Measurements from ENCODE around the gene PRKG1. TPM values are rescaled to one million over a fixed set of nuclear protein-coding genes. Genes with fewer than 3 reads are reported as not detected.
A peak's percentile ranks its signal among the peaks of the same experiment; 100 is the strongest.

Gene PRKG1
- polyA plus RNA-seq, 4 donors, result 0.45 to 7.4 (median 1.3) TPM

- no peak overlapping the region for H3K27ac ChIP-seq (ENCODE audit: low read depth in 1 of 3, low read length in 2 of 3)
Observed at GRCh38 chr10:51905032-51905431, 830.7 kb downstream of the PRKG1 start.

GRCh38 chr10:51907361-51907760 lies 833.1 kb downstream of the PRKG1 start:
- DNase-seq (no peak), FAIRE-seq (no peak)
- H3K4me3 ChIP-seq (ENCODE audit: low read depth in 1 of 3, low read length in 3 of 3), result no peak overlapping the region
- no peaks in the 10 kb centered on the region for H3K36me3 ChIP-seq (ENCODE audit: control insufficient read depth in 3 of 3, insufficient read depth in 2 of 3, low read depth in 1 of 3, low read length in 3 of 3)
- H3K4me1 ChIP-seq (ENCODE audit: control insufficient read depth in 3 of 3, insufficient read depth in 2 of 3, low read depth in 1 of 3, low read length in 2 of 3), result no peaks in the 10 kb centered on the region
- H3K27me3 ChIP-seq (ENCODE audit: control insufficient read depth in 3 of 3, insufficient read depth in 3 of 3, low read length in 3 of 3), result no peaks in the 10 kb centered on the region
- 23 to 45% (median 34%) methylated on average over 2 of the region's 2 CpGs for WGBS, 3 donors
- H3K27ac ChIP-seq (ENCODE audit: low read depth in 1 of 3, low read length in 2 of 3), result no peak overlapping the region
- H3K9me3 ChIP-seq (ENCODE audit: control insufficient read depth in 2 of 2, insufficient read depth in 1 of 2, low read depth in 1 of 2, low read length in 1 of 2), result no peaks in the 10 kb centered on the region

More at GRCh38 chr10:51905032-51905431, 830.7 kb downstream of the PRKG1 start:
- no peak for DNase-seq
- Histone ChIP-seq H3K4me1 (ENCODE audit: control insufficient read depth in 3 of 3, insufficient read depth in 2 of 3, low read depth in 1 of 3, low read length in 2 of 3) (no peaks in the 10 kb centered on the region), H3K4me3 (ENCODE audit: low read depth in 1 of 3, low read length in 3 of 3) (no peak overlapping the region), H3K27me3 (ENCODE audit: control insufficient read depth in 3 of 3, insufficient read depth in 3 of 3, low read length in 3 of 3) (no peaks in the 10 kb centered on the region), H3K9me3 (ENCODE audit: control insufficient read depth in 2 of 2, insufficient read depth in 1 of 2, low read depth in 1 of 2, low read length in 1 of 2) (no peaks in the 10 kb centered on the region), H3K36me3 (ENCODE audit: control insufficient read depth in 3 of 3, insufficient read depth in 2 of 3, low read depth in 1 of 3, low read length in 3 of 3) (no peaks in the 10 kb centered on the region)
- no peak for FAIRE-seq

GRCh38 chr10:51910189-51910588 lies 835.9 kb downstream of the PRKG1 start:
- FAIRE-seq, result no peak
- DNase-seq, result no peak
- Histone ChIP-seq H3K36me3 (ENCODE audit: control insufficient read depth in 3 of 3, insufficient read depth in 2 of 3, low read depth in 1 of 3, low read length in 3 of 3) (no peaks in the 10 kb centered on the region), H3K9me3 (ENCODE audit: control insufficient read depth in 2 of 2, insufficient read depth in 1 of 2, low read depth in 1 of 2, low read length in 1 of 2) (no peaks in the 10 kb centered on the region), H3K4me3 (ENCODE audit: low read depth in 1 of 3, low read length in 3 of 3) (no peak overlapping the region), H3K4me1 (ENCODE audit: control insufficient read depth in 3 of 3, insufficient read depth in 2 of 3, low read depth in 1 of 3, low read length in 2 of 3) (no peaks in the 10 kb centered on the region), H3K27ac (ENCODE audit: low read depth in 1 of 3, low read length in 2 of 3) (no peak overlapping the region), H3K27me3 (ENCODE audit: control insufficient read depth in 3 of 3, insufficient read depth in 3 of 3, low read length in 3 of 3) (no peaks in the 10 kb centered on the region)

GRCh38 chr10:51910596-51910995 lies 836.3 kb downstream of the PRKG1 start:
- H3K27ac ChIP-seq (ENCODE audit: low read depth in 1 of 3, low read length in 2 of 3), result no peak overlapping the region
- WGBS, 3 donors, result 72 to 83% (median 75%) methylated on average over 3 of the region's 3 CpGs
- DNase-seq, result no peak
- no peaks in the 10 kb centered on the region for H3K4me1 ChIP-seq (ENCODE audit: control insufficient read depth in 3 of 3, insufficient read depth in 2 of 3, low read depth in 1 of 3, low read length in 2 of 3)
- H3K27me3 ChIP-seq (ENCODE audit: control insufficient read depth in 3 of 3, insufficient read depth in 3 of 3, low read length in 3 of 3), result no peaks in the 10 kb centered on the region
- no peaks in the 10 kb centered on the region for H3K9me3 ChIP-seq (ENCODE audit: control insufficient read depth in 2 of 2, insufficient read depth in 1 of 2, low read depth in 1 of 2, low read length in 1 of 2)
- FAIRE-seq, result no peak
- no peak overlapping the region for H3K4me3 ChIP-seq (ENCODE audit: low read depth in 1 of 3, low read length in 3 of 3)
- no peaks in the 10 kb centered on the region for H3K36me3 ChIP-seq (ENCODE audit: control insufficient read depth in 3 of 3, insufficient read depth in 2 of 3, low read depth in 1 of 3, low read length in 3 of 3)

- H3K27me3 ChIP-seq (ENCODE audit: control insufficient read depth in 3 of 3, insufficient read depth in 3 of 3, low read length in 3 of 3), result no peaks in the 10 kb centered on the region
- no peaks in the 10 kb centered on the region for H3K4me1 ChIP-seq (ENCODE audit: control insufficient read depth in 3 of 3, insufficient read depth in 2 of 3, low read depth in 1 of 3, low read length in 2 of 3)
- H3K36me3 ChIP-seq (ENCODE audit: control insufficient read depth in 3 of 3, insufficient read depth in 2 of 3, low read depth in 1 of 3, low read length in 3 of 3), result no peaks in the 10 kb centered on the region
- H3K4me3 ChIP-seq (ENCODE audit: low read depth in 1 of 3, low read length in 3 of 3), result no peak overlapping the region
- FAIRE-seq (no peak), DNase-seq (peak in 1 of 2 donors; percentile 2)
- 8 to 35% (median 35%) methylated on average over 2 of the region's 2 CpGs for WGBS, 3 donors
- H3K27ac ChIP-seq (ENCODE audit: low read depth in 1 of 3, low read length in 2 of 3), result no peak overlapping the region
- H3K9me3 ChIP-seq (ENCODE audit: control insufficient read depth in 2 of 2, insufficient read depth in 1 of 2, low read depth in 1 of 2, low read length in 1 of 2), result no peaks in the 10 kb centered on the region
Observed at GRCh38 chr10:51911723-51912122, 837.4 kb downstream of the PRKG1 start.

GRCh38 chr10:51915031-51915542 lies 840.8 kb downstream of the PRKG1 start:
- FAIRE-seq, result no peak
- Histone ChIP-seq H3K4me3 (ENCODE audit: low read depth in 1 of 3, low read length in 3 of 3) (no peak overlapping the region), H3K27me3 (ENCODE audit: control insufficient read depth in 3 of 3, insufficient read depth in 3 of 3, low read length in 3 of 3) (no peaks in the 10 kb centered on the region), H3K4me1 (ENCODE audit: control insufficient read depth in 3 of 3, insufficient read depth in 2 of 3, low read depth in 1 of 3, low read length in 2 of 3) (peaks cover 0 to 3% (median 2%) of the 10 kb centered on the region in 3 donors), H3K27ac (ENCODE audit: low read depth in 1 of 3, low read length in 2 of 3) (no peak overlapping the region), H3K36me3 (ENCODE audit: control insufficient read depth in 3 of 3, insufficient read depth in 2 of 3, low read depth in 1 of 3, low read length in 3 of 3) (no peaks in the 10 kb centered on the region), H3K9me3 (ENCODE audit: control insufficient read depth in 2 of 2, insufficient read depth in 1 of 2, low read depth in 1 of 2, low read length in 1 of 2) (no peaks in the 10 kb centered on the region)
- WGBS, 3 donors, result 85 to 90% (median 86%) methylated on average over 1 of the region's 1 CpG
- DNase-seq, result no peak

- Histone ChIP-seq H3K4me3 (ENCODE audit: low read depth in 1 of 3, low read length in 3 of 3) (no peak overlapping the region), H3K4me1 (ENCODE audit: control insufficient read depth in 3 of 3, insufficient read depth in 2 of 3, low read depth in 1 of 3, low read length in 2 of 3) (peaks cover 0 to 3% (median 2%) of the 10 kb centered on the region in 3 donors), H3K36me3 (ENCODE audit: control insufficient read depth in 3 of 3, insufficient read depth in 2 of 3, low read depth in 1 of 3, low read length in 3 of 3) (no peaks in the 10 kb centered on the region), H3K9me3 (ENCODE audit: control insufficient read depth in 2 of 2, insufficient read depth in 1 of 2, low read depth in 1 of 2, low read length in 1 of 2) (no peaks in the 10 kb centered on the region), H3K27ac (ENCODE audit: low read depth in 1 of 3, low read length in 2 of 3) (no peak overlapping the region), H3K27me3 (ENCODE audit: control insufficient read depth in 3 of 3, insufficient read depth in 3 of 3, low read length in 3 of 3) (no peaks in the 10 kb centered on the region)
- no peak for DNase-seq
- no peak for FAIRE-seq
- 43 to 49% (median 43%) methylated on average over 2 of the region's 2 CpGs for WGBS, 3 donors
Observed at GRCh38 chr10:51918440-51918839, 844.2 kb downstream of the PRKG1 start.

- no peak overlapping the region for H3K4me3 ChIP-seq (ENCODE audit: low read depth in 1 of 3, low read length in 3 of 3)
- H3K9me3 ChIP-seq (ENCODE audit: control insufficient read depth in 2 of 2, insufficient read depth in 1 of 2, low read depth in 1 of 2, low read length in 1 of 2), result peaks cover 0 to 3% of the 10 kb centered on the region in 2 donors
- H3K27ac ChIP-seq (ENCODE audit: low read depth in 1 of 3, low read length in 2 of 3), result no peak overlapping the region
- FAIRE-seq (no peak), DNase-seq (peak in 1 of 2 donors; percentile 4)
- H3K4me1 ChIP-seq (ENCODE audit: control insufficient read depth in 3 of 3, insufficient read depth in 2 of 3, low read depth in 1 of 3, low read length in 2 of 3), result peaks cover 0 to 3% (median 2%) of the 10 kb centered on the region in 3 donors
- no peaks in the 10 kb centered on the region for H3K27me3 ChIP-seq (ENCODE audit: control insufficient read depth in 3 of 3, insufficient read depth in 3 of 3, low read length in 3 of 3)
- 9 to 21% (median 20%) methylated on average over 5 of the region's 5 CpGs for WGBS, 3 donors
- no peaks in the 10 kb centered on the region for H3K36me3 ChIP-seq (ENCODE audit: control insufficient read depth in 3 of 3, insufficient read depth in 2 of 3, low read depth in 1 of 3, low read length in 3 of 3)
Observed at GRCh38 chr10:51918884-51919325, 844.6 kb downstream of the PRKG1 start.

GRCh38 chr10:51920672-51921071 lies 846.4 kb downstream of the PRKG1 start:
- Histone ChIP-seq H3K4me3 (ENCODE audit: low read depth in 1 of 3, low read length in 3 of 3) (no peak overlapping the region), H3K27ac (ENCODE audit: low read depth in 1 of 3, low read length in 2 of 3) (no peak overlapping the region), H3K36me3 (ENCODE audit: control insufficient read depth in 3 of 3, insufficient read depth in 2 of 3, low read depth in 1 of 3, low read length in 3 of 3) (no peaks in the 10 kb centered on the region), H3K4me1 (ENCODE audit: control insufficient read depth in 3 of 3, insufficient read depth in 2 of 3, low read depth in 1 of 3, low read length in 2 of 3) (peaks cover 0 to 3% (median 2%) of the 10 kb centered on the region in 3 donors), H3K27me3 (ENCODE audit: control insufficient read depth in 3 of 3, insufficient read depth in 3 of 3, low read length in 3 of 3) (no peaks in the 10 kb centered on the region), H3K9me3 (ENCODE audit: control insufficient read depth in 2 of 2, insufficient read depth in 1 of 2, low read depth in 1 of 2, low read length in 1 of 2) (peaks cover 0 to 3% of the 10 kb centered on the region in 2 donors)
- FAIRE-seq, result no peak
- no peak for DNase-seq
